NT2/D1 (cell line): ENCODE measurements around the gene STAU1.

ENCODE experiments used
- DNase-seq: peaks from one replicate; pipeline ENCODE4 v3.0.0-alpha.2; 2011; ENCODE audit warnings: low read depth, low spot score
- H3K27me3 ChIP-seq: 2 replicates; pipeline ENCODE4 v1.6.0; 2011; ENCODE audit warnings: mild to moderate bottlenecking; ENCODE audit not compliant: insufficient read length, insufficient read depth
- H3K36me3 ChIP-seq: 2 replicates; pipeline ENCODE4 v1.6.1; 2011; ENCODE audit warnings: mild to moderate bottlenecking, low read length, mixed read lengths; ENCODE audit not compliant: insufficient read depth, insufficient read length
- H3K4me1 ChIP-seq: 2 replicates; pipeline ENCODE4 v1.5.1; 2011; ENCODE audit not compliant: insufficient read depth, insufficient read length
- H3K4me3 ChIP-seq: 2 replicates; pipeline ENCODE4 v1.5.1; 2011; ENCODE audit warnings: low read depth; ENCODE audit not compliant: insufficient read length
- H3K9ac ChIP-seq: 2 replicates; pipeline ENCODE4 v1.6.0; 2011; ENCODE audit warnings: low read depth; ENCODE audit not compliant: insufficient read length
- H3K9me3 ChIP-seq: 2 replicates; pipeline ENCODE4 v1.5.1; 2011; ENCODE audit warnings: mild to moderate bottlenecking, low read length; ENCODE audit not compliant: insufficient read depth
- SUZ12 ChIP-seq: IDR thresholded peaks from 2 replicates; pipeline ENCODE4 v1.6.1; 2011; ENCODE audit not compliant: insufficient read length, insufficient read depth; ENCODE audit errors: extremely low read depth
- YY1 ChIP-seq: IDR thresholded peaks from 2 replicates; pipeline ENCODE4 v1.6.1; 2011; ENCODE audit not compliant: insufficient read length, insufficient read depth
- ZNF274 ChIP-seq: IDR thresholded peaks from 2 replicates; pipeline ENCODE4 v1.6.1; 2011; ENCODE audit warnings: mild to moderate bottlenecking, low read depth, low read length

Gene STAU1

GRCh38 chr20:49074521-49074920, 113.6 kb downstream of the STAU1 start:
- Histone ChIP-seq H3K9ac (no peak overlapping the region), H3K27me3 (no peaks in the 10 kb centered on the region), H3K36me3 (peaks cover 96% of the 10 kb centered on the region), H3K4me3 (no peak overlapping the region), H3K9me3 (no peaks in the 10 kb centered on the region), H3K4me1 (no peaks in the 10 kb centered on the region)
- TF ChIP-seq SUZ12 (no peak), ZNF274 (no peak), YY1 (no peak)
- no peak for DNase-seq
